Large intestine (tissue), 3 donors: ENCODE measurements around the gene PLK5. TPM values are rescaled to one million over a fixed set of nuclear protein-coding genes. Genes with fewer than 3 reads are reported as not detected.

Experiments used
- DNase-seq, 2 donors: peaks; one replicate each; pipeline versions ENCODE4 v3.0.0 to v3.0.0-alpha.2; 2013
- H3K27ac ChIP-seq: one replicate; pipeline ENCODE4 v1.5.1; 2013; ENCODE audit warnings: low read length
- H3K27me3 ChIP-seq: 2 replicates; pipeline ENCODE4 v1.6.1; 2013; ENCODE audit warnings: low read length; ENCODE audit not compliant: control insufficient read depth, insufficient read depth
- H3K36me3 ChIP-seq: 2 replicates; pipeline ENCODE4 v1.6.1; 2013; ENCODE audit warnings: low read length; ENCODE audit not compliant: control insufficient read depth, insufficient read depth
- H3K4me1 ChIP-seq: one replicate; pipeline ENCODE4 v1.6.1; 2013; ENCODE audit warnings: low read length; ENCODE audit not compliant: control insufficient read depth, insufficient read depth
- H3K4me3 ChIP-seq: one replicate; pipeline ENCODE4 v1.5.1; 2013; ENCODE audit warnings: low read length
- H3K9me3 ChIP-seq: one replicate; pipeline ENCODE4 v1.6.1; 2013; ENCODE audit warnings: mild to moderate bottlenecking, low read depth, low read length, moderate library complexity; ENCODE audit not compliant: control insufficient read depth
- WGBS: methylation state at CpG from one replicate; pipeline ENCODE4 v1.1.5; 2013; ENCODE audit warnings: low lambda C conversion rate; ENCODE audit not compliant: insufficient coverage; 5-methylcytosine and 5-hydroxymethylcytosine counted together
- polyA plus RNA-seq: library from polyadenylated mRNA; unstranded; fragments of 120-200 nt; gene quantifications from one replicate; pipeline ENCODE4 v1.2.1, GENCODE V29; 2013

The PLK5 gene
- polyA plus RNA-seq, 1 donor = 0.09 TPM

GRCh38 chr19:1502433-1503088 lies 21.3 kb upstream of the PLK5 start:
- Histone ChIP-seq H3K27me3 (peaks cover 8% of the 10 kb centered on the region), H3K9me3 (peaks cover 25% of the 10 kb centered on the region), H3K4me1 (peaks cover 41% of the 10 kb centered on the region), H3K4me3 (peak overlapping the region; percentile 41), H3K27ac (peak overlapping the region; percentile 53), H3K36me3 (peaks cover 14% of the 10 kb centered on the region)
- DNase-seq = no peak
- 32% methylated on average over 5 of the region's 14 CpGs for WGBS

GRCh38 chr19:1503089-1503924 lies 20.6 kb upstream of the PLK5 start:
- peaks cover 8% of the 10 kb centered on the region for H3K27me3 ChIP-seq
- H3K9me3 ChIP-seq = peaks cover 27% of the 10 kb centered on the region
- H3K4me3 ChIP-seq = peak overlapping the region; percentile 41
- DNase-seq = peak; percentile 78 to 84
- WGBS = no CpG with 5 or more reads among the region's 49 CpGs
- peaks cover 11% of the 10 kb centered on the region for H3K36me3 ChIP-seq
- peaks cover 35% of the 10 kb centered on the region for H3K4me1 ChIP-seq
- H3K27ac ChIP-seq = peak overlapping the region; percentile 53

- Histone ChIP-seq H3K27me3 (peaks cover 8% of the 10 kb centered on the region), H3K27ac (peak overlapping the region; percentile 12), H3K9me3 (peaks cover 29% of the 10 kb centered on the region), H3K4me1 (peaks cover 38% of the 10 kb centered on the region), H3K36me3 (peaks cover 11% of the 10 kb centered on the region), H3K4me3 (no peak overlapping the region)
- no CpG with 5 or more reads among the region's 23 CpGs for WGBS
- DNase-seq = peak in 1 of 2 donors; percentile 54
These were observed 19.7 kb upstream of the PLK5 start for GRCh38 chr19:1503925-1504773.

GRCh38 chr19:1505012-1505411 lies 18.9 kb upstream of the PLK5 start:
- Histone ChIP-seq H3K4me3 (no peak overlapping the region), H3K27me3 (peaks cover 8% of the 10 kb centered on the region), H3K36me3 (peaks cover 11% of the 10 kb centered on the region), H3K9me3 (peaks cover 22% of the 10 kb centered on the region), H3K27ac (no peak overlapping the region), H3K4me1 (peaks cover 43% of the 10 kb centered on the region)
- DNase-seq = no peak
- WGBS = 93% methylated on average over 3 of the region's 8 CpGs

GRCh38 chr19:1505991-1506881 lies 17.6 kb upstream of the PLK5 start:
- Histone ChIP-seq H3K27ac (no peak overlapping the region), H3K9me3 (peaks cover 15% of the 10 kb centered on the region), H3K27me3 (peaks cover 8% of the 10 kb centered on the region), H3K4me1 (peaks cover 50% of the 10 kb centered on the region), H3K4me3 (no peak overlapping the region), H3K36me3 (peaks cover 11% of the 10 kb centered on the region)
- WGBS = no CpG with 5 or more reads among the region's 45 CpGs
- DNase-seq = peak in 1 of 2 donors; percentile 1

- WGBS = 100% methylated on average over 2 of the region's 23 CpGs
- H3K27ac ChIP-seq = peak overlapping the region; percentile 96
- DNase-seq = no peak
- peak overlapping the region; percentile 5 for H3K4me3 ChIP-seq
- peaks cover 9% of the 10 kb centered on the region for H3K27me3 ChIP-seq
- peaks cover 54% of the 10 kb centered on the region for H3K4me1 ChIP-seq
- H3K9me3 ChIP-seq = peaks cover 15% of the 10 kb centered on the region
- peaks cover 11% of the 10 kb centered on the region for H3K36me3 ChIP-seq
These were observed 16.7 kb upstream of the PLK5 start for GRCh38 chr19:1507192-1507660.

GRCh38 chr19:1507763-1508506 lies 15.9 kb upstream of the PLK5 start:
- Histone ChIP-seq H3K27me3 (peaks cover 9% of the 10 kb centered on the region), H3K9me3 (peaks cover 15% of the 10 kb centered on the region), H3K4me1 (peaks cover 50% of the 10 kb centered on the region), H3K27ac (peak overlapping the region; percentile 96), H3K36me3 (peaks cover 11% of the 10 kb centered on the region), H3K4me3 (peak overlapping the region; percentile 59)
- peak; percentile 97 to 98 for DNase-seq
- no CpG with 5 or more reads among the region's 46 CpGs for WGBS

- peak in 1 of 2 donors; percentile 14 for DNase-seq
- peaks cover 15% of the 10 kb centered on the region for H3K9me3 ChIP-seq
- peak overlapping the region; percentile 65 for H3K27ac ChIP-seq
- peak overlapping the region; percentile 37 for H3K4me3 ChIP-seq
- WGBS = no CpG with 5 or more reads among the region's 12 CpGs
- peaks cover 46% of the 10 kb centered on the region for H3K4me1 ChIP-seq
- peaks cover 9% of the 10 kb centered on the region for H3K27me3 ChIP-seq
- peaks cover 11% of the 10 kb centered on the region for H3K36me3 ChIP-seq
These were observed 15.4 kb upstream of the PLK5 start for GRCh38 chr19:1508507-1508856.
